Measurements from ENCODE around the gene PAMR1. TPM values are rescaled to one million over a fixed set of nuclear protein-coding genes. Genes with fewer than 3 reads are reported as not detected.
"Not testable (repeated sequence)": the region's sequence is repeated elsewhere in the genome, so short reads cannot be mapped to it uniquely, and the experiment has no call there.

The PAMR1 gene
- total RNA-seq, 1 donor from 2014 or later = 4.6 TPM

GRCh38 chr11:35549787-35550186 lies 24.4 kb upstream of the PAMR1 start:
- no peaks in the 10 kb centered on the region for H3K4me1 ChIP-seq
- no peak overlapping the region for H3K27ac ChIP-seq
- intact Hi-C loops (cut with DNase I) = no loop called here
- no peak for TF ChIP-seq CTCF (IDR thresholded peaks at IDR 0.05)
- no peak for DNase-seq (ENCODE audit: low spot score in 2 of 2)
- H3K4me3 ChIP-seq = no peak overlapping the region
- H3K9me3 ChIP-seq = no peaks in the 10 kb centered on the region
- H3K36me3 ChIP-seq = no peaks in the 10 kb centered on the region
- H3K27me3 ChIP-seq = no peaks in the 10 kb centered on the region

DNA sequence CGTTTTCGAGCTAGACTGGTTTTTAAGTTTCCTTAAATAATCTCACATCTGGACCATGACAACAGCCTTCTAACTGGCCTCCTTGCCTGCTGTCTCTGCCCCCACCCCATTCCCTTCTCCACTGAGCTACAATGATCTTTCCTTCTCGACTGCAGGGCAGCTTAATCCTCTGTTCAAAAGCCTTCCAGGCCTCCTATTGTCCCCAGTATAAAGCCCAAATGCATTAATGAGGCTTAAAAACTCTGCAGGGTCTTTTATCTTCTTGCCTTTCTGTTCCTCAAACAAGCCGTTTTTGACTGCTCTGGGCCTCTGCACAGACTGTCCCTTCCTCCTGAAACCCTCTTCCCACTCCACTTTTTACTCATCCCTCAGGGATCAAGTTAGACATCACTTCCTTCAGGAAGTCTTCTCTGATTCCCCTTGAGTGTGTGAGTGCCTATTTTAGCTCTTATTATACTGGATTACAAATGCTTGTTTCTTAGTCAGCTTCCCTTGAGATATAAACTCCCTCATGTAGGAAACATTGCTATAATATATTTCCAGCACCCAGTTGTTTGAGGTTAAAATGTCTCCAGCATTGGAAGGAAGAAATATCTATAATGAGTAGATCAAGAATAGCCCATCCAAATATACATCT lies 23.6 kb upstream of the PAMR1 start:
- H3K36me3 ChIP-seq = no peaks in the 10 kb centered on the region
- intact Hi-C loops (cut with DNase I) = no loop called here
- DNase-seq (ENCODE audit: low spot score in 2 of 2) = no peak

GRCh38 chr11:35547995-35548394 lies 22.6 kb upstream of the PAMR1 start:
- H3K9me3 ChIP-seq; H3K4me1 ChIP-seq; DNase-seq (ENCODE audit: low spot score in 2 of 2); H3K27ac ChIP-seq; H3K4me3 ChIP-seq; H3K36me3 ChIP-seq; H3K27me3 ChIP-seq; intact Hi-C loops (cut with DNase I): not testable (repeated sequence)

More for the DNA sequence above, 23.6 kb upstream of the PAMR1 start:
- Histone ChIP-seq H3K9me3 (no peaks in the 10 kb centered on the region), H3K27me3 (no peaks in the 10 kb centered on the region), H3K4me3 (no peak overlapping the region), H3K27ac (no peak overlapping the region), H3K4me1 (no peaks in the 10 kb centered on the region)
- no peak for TF ChIP-seq CTCF (IDR thresholded peaks at IDR 0.05)

DNA sequence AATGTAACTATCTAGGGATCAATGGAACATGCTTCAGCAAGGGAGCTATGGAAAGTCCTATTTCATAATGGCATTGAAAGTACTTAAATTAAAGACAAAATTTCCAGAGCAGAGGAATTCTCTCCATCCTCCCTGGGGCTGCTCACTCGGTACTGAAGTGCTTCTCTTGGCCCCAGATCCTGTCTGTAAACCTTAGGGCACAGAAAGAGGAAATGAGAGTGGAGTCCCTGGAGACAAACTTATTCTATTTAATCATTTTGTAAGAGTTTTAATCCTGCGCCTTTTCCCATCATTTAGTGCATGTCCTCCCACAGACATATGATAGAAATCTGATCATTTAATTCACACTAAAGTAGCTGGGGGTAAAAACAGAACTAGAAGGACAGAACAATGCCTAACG lies 20.9 kb upstream of the PAMR1 start:
- no peak overlapping the region for H3K27ac ChIP-seq
- no peaks in the 10 kb centered on the region for H3K9me3 ChIP-seq
- intact Hi-C loops (cut with DNase I) = no loop called here
- no peaks in the 10 kb centered on the region for H3K36me3 ChIP-seq
- H3K4me3 ChIP-seq = no peak overlapping the region
- peaks cover 0 to 11% of the 10 kb centered on the region in 2 donors for H3K4me1 ChIP-seq
- no peak for TF ChIP-seq CTCF (IDR thresholded peaks at IDR 0.05)
- no peak for DNase-seq (ENCODE audit: low spot score in 2 of 2)
- no peaks in the 10 kb centered on the region for H3K27me3 ChIP-seq

- intact Hi-C loops (cut with DNase I) = no loop called here
- Histone ChIP-seq H3K4me1 (peaks cover 0 to 12% of the 10 kb centered on the region in 2 donors), H3K36me3 (no peaks in the 10 kb centered on the region), H3K4me3 (no peak overlapping the region), H3K27me3 (no peaks in the 10 kb centered on the region), H3K27ac (no peak overlapping the region), H3K9me3 (no peaks in the 10 kb centered on the region)
- no peak for DNase-seq (ENCODE audit: low spot score in 2 of 2)
- TF ChIP-seq CTCF (IDR thresholded peaks at IDR 0.05) = no peak
Observed at GRCh38 chr11:35545391-35546003, 20.1 kb upstream of the PAMR1 start.

- peaks cover 0 to 12% of the 10 kb centered on the region in 2 donors for H3K4me1 ChIP-seq
- intact Hi-C loops (cut with DNase I) = no loop called here
- no peak overlapping the region for H3K27ac ChIP-seq
- H3K36me3 ChIP-seq = no peaks in the 10 kb centered on the region
- H3K4me3 ChIP-seq = no peak overlapping the region
- TF ChIP-seq CTCF (IDR thresholded peaks at IDR 0.05) = no peak
- no peak for DNase-seq (ENCODE audit: low spot score in 2 of 2)
- H3K9me3 ChIP-seq = no peaks in the 10 kb centered on the region
- H3K27me3 ChIP-seq = no peaks in the 10 kb centered on the region
Observed at GRCh38 chr11:35543481-35543880, 18.1 kb upstream of the PAMR1 start.
